Measurements from ENCODE around the gene ANTKMT. TPM values are rescaled to one million over a fixed set of nuclear protein-coding genes. Genes with fewer than 3 reads are reported as not detected.

The ANTKMT gene
- total RNA-seq, 2 experiments from 2014 or later, result 8.1 TPM

DNA sequence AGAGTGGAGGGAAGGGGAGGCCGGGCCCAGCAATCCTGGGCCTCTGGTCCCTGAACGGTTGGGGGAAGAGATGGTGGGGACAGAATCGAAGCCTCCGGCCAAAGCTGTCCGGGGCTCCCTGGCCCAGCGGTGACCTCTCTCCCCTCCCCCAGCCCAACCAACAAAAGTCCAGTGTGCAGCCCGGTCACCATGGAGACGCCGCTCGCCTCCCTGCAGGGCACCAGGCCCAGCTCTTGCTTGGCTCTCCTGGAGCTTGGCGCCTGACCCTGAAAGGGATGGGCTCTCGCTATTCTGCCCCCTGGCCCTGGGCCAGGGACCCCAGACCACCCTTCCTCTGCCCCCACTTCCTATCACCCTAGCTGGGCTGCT, 4.8 kb upstream of the ANTKMT start:
- Mint-ChIP-seq H3K27ac (no peak overlapping the region), H3K4me3 (peak overlapping the region; percentile 69), H3K36me3 (ENCODE audit: low read depth) (no peaks in the 10 kb centered on the region), H3K27me3 (peaks cover 14% of the 10 kb centered on the region), H3K4me1 (ENCODE audit: low read depth) (peaks cover 24% of the 10 kb centered on the region), H3K9me3 (no peaks in the 10 kb centered on the region)
- no peak overlapping the region for H3K4me3 ChIP-seq (ENCODE audit: low read length)
- H3K9me3 ChIP-seq (ENCODE audit: control insufficient read depth in 1 of 2, insufficient read depth in 1 of 2, low read length in 2 of 2), result peaks cover 0 to 8% of the 10 kb centered on the region in 2 experiments
- DNase-seq, result no peak
- H3K27me3 ChIP-seq (ENCODE audit: control insufficient read depth in 1 of 2, insufficient read depth in 2 of 2, low read length in 2 of 2), result peaks cover 11 to 18% of the 10 kb centered on the region in 2 experiments
- CTCF ChIA-PET, result interaction anchor here (1.0 to 2.3 kb wide), 3 partner anchors 17 to 72 kb away, joined by 3 to 8 read pairs (median 3); partner anchors contain the start of genes CHTF18, CIAO3 and RPUSD1
- H3K4me1 ChIP-seq (ENCODE audit: insufficient read depth, low read length), result peaks cover 44% of the 10 kb centered on the region
- POLR2A ChIA-PET, result interaction anchor here (1.2 to 4.5 kb wide), 5 partner anchors 10 to 72 kb away, joined by 3 to 30 read pairs (median 5); partner anchors contain the start of genes CCDC78, CHTF18, HAGHL and RPUSD1
- intact Hi-C loops (cut with DNase I, micrococcal nuclease), result no loop called here
- no peak overlapping the region for H3K27ac ChIP-seq (ENCODE audit: low read depth in 1 of 2, low read length in 2 of 2)
- H3K36me3 ChIP-seq (ENCODE audit: insufficient read depth, low read length), result no peaks in the 10 kb centered on the region
- no peak for ATAC-seq (ENCODE audit: poor library complexity)
- TF ChIP-seq, protein P1, sequence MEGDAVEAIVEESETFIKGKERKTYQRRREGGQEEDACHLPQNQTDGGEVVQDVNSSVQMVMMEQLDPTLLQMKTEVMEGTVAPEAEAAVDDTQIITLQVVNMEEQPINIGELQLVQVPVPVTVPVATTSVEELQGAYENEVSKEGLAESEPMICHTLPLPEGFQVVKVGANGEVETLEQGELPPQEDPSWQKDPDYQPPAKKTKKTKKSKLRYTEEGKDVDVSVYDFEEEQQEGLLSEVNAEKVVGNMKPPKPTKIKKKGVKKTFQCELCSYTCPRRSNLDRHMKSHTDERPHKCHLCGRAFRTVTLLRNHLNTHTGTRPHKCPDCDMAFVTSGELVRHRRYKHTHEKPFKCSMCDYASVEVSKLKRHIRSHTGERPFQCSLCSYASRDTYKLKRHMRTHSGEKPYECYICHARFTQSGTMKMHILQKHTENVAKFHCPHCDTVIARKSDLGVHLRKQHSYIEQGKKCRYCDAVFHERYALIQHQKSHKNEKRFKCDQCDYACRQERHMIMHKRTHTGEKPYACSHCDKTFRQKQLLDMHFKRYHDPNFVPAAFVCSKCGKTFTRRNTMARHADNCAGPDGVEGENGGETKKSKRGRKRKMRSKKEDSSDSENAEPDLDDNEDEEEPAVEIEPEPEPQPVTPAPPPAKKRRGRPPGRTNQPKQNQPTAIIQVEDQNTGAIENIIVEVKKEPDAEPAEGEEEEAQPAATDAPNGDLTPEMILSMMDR (IDR thresholded peaks at IDR 0.05), result no peak

DNA sequence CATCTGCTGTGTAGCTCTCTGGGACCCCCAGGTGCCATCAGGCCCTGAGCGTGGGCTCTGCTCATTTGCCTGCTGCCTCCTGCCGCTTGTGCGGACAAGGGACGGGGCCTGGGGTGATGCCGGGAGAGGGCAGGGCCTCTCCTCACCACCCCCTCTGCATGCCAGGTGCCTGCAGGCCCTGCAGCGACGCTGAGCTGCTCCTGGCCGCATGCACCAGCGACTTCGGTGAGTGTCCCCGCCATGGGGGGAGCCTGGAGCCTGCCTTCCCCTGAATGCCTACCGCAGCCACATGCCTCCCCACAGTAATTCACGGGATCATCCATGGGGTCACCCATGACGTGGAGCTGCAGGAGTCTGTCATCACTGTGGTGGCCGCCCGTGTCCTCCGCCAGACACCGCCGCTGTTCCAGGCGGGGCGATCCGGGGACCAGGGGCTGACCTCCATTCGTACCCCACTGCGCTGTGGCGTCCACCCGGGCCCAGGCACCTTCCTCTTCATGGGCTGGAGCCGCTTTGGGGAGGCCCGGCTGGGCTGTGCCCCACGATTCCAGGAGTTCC, 4.1 kb upstream of the ANTKMT start:
- intact Hi-C loops (cut with DNase I, micrococcal nuclease), result no loop called here
- DNase-seq (no peak), ATAC-seq (ENCODE audit: poor library complexity) (no peak)
- Mint-ChIP-seq H3K36me3 (ENCODE audit: low read depth) (no peaks in the 10 kb centered on the region), H3K4me3 (peak overlapping the region; percentile 69), H3K27me3 (peaks cover 14% of the 10 kb centered on the region), H3K27ac (no peak overlapping the region), H3K9me3 (no peaks in the 10 kb centered on the region), H3K4me1 (ENCODE audit: low read depth) (peaks cover 24% of the 10 kb centered on the region)
- no peak overlapping the region for H3K4me3 ChIP-seq (ENCODE audit: low read length)
- POLR2A ChIA-PET, result interaction anchor here (1.2 to 4.5 kb wide), 5 partner anchors 10 to 72 kb away, joined by 3 to 30 read pairs (median 5); partner anchors contain the start of genes CCDC78, CHTF18, HAGHL and RPUSD1
- H3K4me1 ChIP-seq (ENCODE audit: insufficient read depth, low read length), result peaks cover 43% of the 10 kb centered on the region
- H3K27me3 ChIP-seq (ENCODE audit: control insufficient read depth in 1 of 2, insufficient read depth in 2 of 2, low read length in 2 of 2), result peaks cover 7 to 14% of the 10 kb centered on the region in 2 experiments
- H3K36me3 ChIP-seq (ENCODE audit: insufficient read depth, low read length), result no peaks in the 10 kb centered on the region
- H3K27ac ChIP-seq (ENCODE audit: low read depth in 1 of 2, low read length in 2 of 2), result no peak overlapping the region
- H3K9me3 ChIP-seq (ENCODE audit: control insufficient read depth in 1 of 2, insufficient read depth in 1 of 2, low read length in 2 of 2), result peaks cover 0 to 12% of the 10 kb centered on the region in 2 experiments
- CTCF ChIA-PET, result interaction anchor here (2.3 kb wide), 1 partner anchor 23 kb away, joined by 8 read pairs; the partner anchor contains the start of gene CIAO3
- TF ChIP-seq, protein P1 (IDR thresholded peaks at IDR 0.05), result no peak

DNA sequence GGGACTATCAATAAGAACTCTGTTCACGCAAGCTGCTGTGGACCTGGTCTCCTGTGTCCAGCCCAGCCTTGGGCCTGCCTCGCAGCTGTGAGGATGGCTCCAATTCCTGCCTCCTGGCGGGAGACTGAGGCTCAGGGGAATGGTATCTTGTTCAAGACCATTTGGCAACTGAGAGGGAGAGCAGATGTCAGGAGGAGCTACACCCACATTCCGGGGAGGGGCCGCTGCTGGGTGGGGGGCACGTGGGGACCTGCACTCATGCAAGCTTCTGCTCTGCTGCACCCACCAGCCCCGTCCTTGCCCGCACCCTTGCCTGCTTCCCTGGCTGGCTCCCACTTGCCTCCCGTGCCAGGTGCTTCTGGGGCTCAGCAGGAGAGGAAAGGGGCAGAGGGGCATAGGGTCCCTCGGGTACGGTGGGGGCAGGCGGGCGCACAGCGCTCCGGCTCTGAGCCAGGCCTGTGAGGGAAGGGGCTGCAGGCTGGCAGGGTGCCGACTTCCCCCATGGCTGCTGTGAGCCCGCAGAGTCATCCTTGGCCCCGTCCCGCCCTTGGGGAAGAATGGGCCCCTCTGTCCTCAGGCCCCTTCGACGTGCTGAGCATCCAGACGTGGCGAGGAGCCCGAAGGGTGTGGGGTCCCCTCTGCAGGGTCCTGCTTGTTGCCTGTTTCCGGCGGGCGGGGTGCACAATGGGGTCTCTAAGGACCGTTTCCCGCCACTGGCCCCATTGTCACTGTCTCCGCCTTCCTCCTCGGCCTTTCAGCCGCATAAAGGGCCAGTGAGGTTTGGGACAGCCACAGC, 3.3 kb upstream of the ANTKMT start:
- no peaks in the 10 kb centered on the region for H3K9me3 Mint-ChIP-seq
- H3K36me3 ChIP-seq (ENCODE audit: insufficient read depth, low read length), result no peaks in the 10 kb centered on the region
- ChIA-PET POLR2A (interaction anchor here (1.2 to 4.5 kb wide), 3 partner anchors 9 to 37 kb away, joined by 4 to 30 read pairs (median 22); partner anchors contain the start of genes CCDC78, HAGHL and STUB1), CTCF (no interaction called here)
- H3K4me1 ChIP-seq (ENCODE audit: insufficient read depth, low read length), result peaks cover 49% of the 10 kb centered on the region
- no peak overlapping the region for H3K4me3 Mint-ChIP-seq
- H3K4me1 Mint-ChIP-seq (ENCODE audit: low read depth), result peaks cover 23% of the 10 kb centered on the region
- no peak overlapping the region for H3K27ac Mint-ChIP-seq
- H3K36me3 Mint-ChIP-seq (ENCODE audit: low read depth), result no peaks in the 10 kb centered on the region
- H3K27me3 ChIP-seq (ENCODE audit: control insufficient read depth in 1 of 2, insufficient read depth in 2 of 2, low read length in 2 of 2), result peaks cover 7 to 14% of the 10 kb centered on the region in 2 experiments
- no peak for ATAC-seq (ENCODE audit: poor library complexity)
- H3K4me3 ChIP-seq (ENCODE audit: low read length), result no peak overlapping the region
- peaks cover 12% of the 10 kb centered on the region for H3K27me3 Mint-ChIP-seq
- peaks cover 0 to 16% of the 10 kb centered on the region in 2 experiments for H3K9me3 ChIP-seq (ENCODE audit: control insufficient read depth in 1 of 2, insufficient read depth in 1 of 2, low read length in 2 of 2)
- intact Hi-C loops (cut with DNase I, micrococcal nuclease), result no loop called here
- TF ChIP-seq, protein P1 (IDR thresholded peaks at IDR 0.05), result no peak
- H3K27ac ChIP-seq (ENCODE audit: low read depth in 1 of 2, low read length in 2 of 2), result no peak overlapping the region
- no peak for DNase-seq
